Tibial artery (tissue), 4 donors: Measurements from ENCODE around the gene BMPR1B.
A peak's percentile ranks its signal among the peaks of the same experiment; 100 is the strongest.

Source experiments
- DNase-seq, 2 donors: peaks; one replicate each; pipeline ENCODE4 v3.0.0-alpha.2; 2019
- H3K27ac ChIP-seq, 2 donors: fragments of 200-600 bp; sonication (generic) in 1 of 2; 1 replicate in 1 of 2; 2 replicates in 1 of 2; pipeline ENCODE4 v1.5.1; 2018 to 2019; ENCODE audit warnings: mild to moderate bottlenecking in 1 of 2
- H3K27me3 ChIP-seq, 2 donors: fragments of 200-600 bp; sonication (generic) in 1 of 2; one replicate each; pipeline versions ENCODE4 v1.5.1 to v1.6.0; 2016 to 2019
- H3K36me3 ChIP-seq, 3 donors: fragments of 200-600 bp; sonication (generic) in 2 of 3; one replicate each; pipeline ENCODE4 v1.5.1; 2016 to 2019; ENCODE audit warnings: mild to moderate bottlenecking in 2 of 3
- H3K4me1 ChIP-seq, 4 donors: fragments of 200-600 bp; sonication (generic) in 2 of 4; 1 replicate in 3 of 4; 2 replicates in 1 of 4; pipeline ENCODE4 v1.5.1; 2016 to 2019
- H3K4me3 ChIP-seq, 2 donors: fragments of 200-600 bp; sonication (generic) in 1 of 2; 1 replicate in 1 of 2; 2 replicates in 1 of 2; pipeline ENCODE4 v1.5.1; 2018 to 2019; ENCODE audit warnings: mild to moderate bottlenecking in 2 of 2
- H3K9me3 ChIP-seq, 3 donors: fragments of 200-600 bp; sonication (generic) in 1 of 3; one replicate each; pipeline ENCODE4 v1.5.1; 2016 to 2019
- CTCF ChIP-seq, 2 experiments: fragments of 200-600 bp in 1 of 2; fragments of 450-650 bp in 1 of 2; IDR thresholded peaks; one replicate each; pipeline ENCODE4 v1.5.1; 2017 to 2019; ENCODE audit warnings: antibody characterized with exemption in 2 of 2, mild to moderate bottlenecking in 1 of 2, moderate library complexity in 1 of 2
- intact Hi-C: fragments of 100-400 bp; cut with DNase I; formaldehyde crosslinking; loops from one replicate; pipeline ENCODE4 v1.15.0; 2023; ENCODE audit warnings: low total_unique reads

BMPR1B gene

GRCh38 chr4:95190751-95191436 lies 433.1 kb downstream of the BMPR1B start:
- Histone ChIP-seq H3K27me3 (no peaks in the 10 kb centered on the region), H3K27ac (no peak overlapping the region), H3K4me3 (no peak overlapping the region), H3K36me3 (peaks cover 0 to 28% (median 13%) of the 10 kb centered on the region in 3 donors), H3K9me3 (no peaks in the 10 kb centered on the region), H3K4me1 (no peaks in the 10 kb centered on the region)
- no peak for DNase-seq
- intact Hi-C loops = no loop called here
- no peak for TF ChIP-seq CTCF (IDR thresholded peaks at IDR 0.05)

GRCh38 chr4:95191537-95191936 lies 433.8 kb downstream of the BMPR1B start:
- Histone ChIP-seq H3K27ac (no peak overlapping the region), H3K4me3 (no peak overlapping the region), H3K27me3 (no peaks in the 10 kb centered on the region), H3K36me3 (peaks cover 0 to 28% (median 17%) of the 10 kb centered on the region in 3 donors), H3K9me3 (no peaks in the 10 kb centered on the region), H3K4me1 (no peaks in the 10 kb centered on the region)
- intact Hi-C loops = no loop called here
- DNase-seq = no peak
- no peak for TF ChIP-seq CTCF (IDR thresholded peaks at IDR 0.05)

DNA sequence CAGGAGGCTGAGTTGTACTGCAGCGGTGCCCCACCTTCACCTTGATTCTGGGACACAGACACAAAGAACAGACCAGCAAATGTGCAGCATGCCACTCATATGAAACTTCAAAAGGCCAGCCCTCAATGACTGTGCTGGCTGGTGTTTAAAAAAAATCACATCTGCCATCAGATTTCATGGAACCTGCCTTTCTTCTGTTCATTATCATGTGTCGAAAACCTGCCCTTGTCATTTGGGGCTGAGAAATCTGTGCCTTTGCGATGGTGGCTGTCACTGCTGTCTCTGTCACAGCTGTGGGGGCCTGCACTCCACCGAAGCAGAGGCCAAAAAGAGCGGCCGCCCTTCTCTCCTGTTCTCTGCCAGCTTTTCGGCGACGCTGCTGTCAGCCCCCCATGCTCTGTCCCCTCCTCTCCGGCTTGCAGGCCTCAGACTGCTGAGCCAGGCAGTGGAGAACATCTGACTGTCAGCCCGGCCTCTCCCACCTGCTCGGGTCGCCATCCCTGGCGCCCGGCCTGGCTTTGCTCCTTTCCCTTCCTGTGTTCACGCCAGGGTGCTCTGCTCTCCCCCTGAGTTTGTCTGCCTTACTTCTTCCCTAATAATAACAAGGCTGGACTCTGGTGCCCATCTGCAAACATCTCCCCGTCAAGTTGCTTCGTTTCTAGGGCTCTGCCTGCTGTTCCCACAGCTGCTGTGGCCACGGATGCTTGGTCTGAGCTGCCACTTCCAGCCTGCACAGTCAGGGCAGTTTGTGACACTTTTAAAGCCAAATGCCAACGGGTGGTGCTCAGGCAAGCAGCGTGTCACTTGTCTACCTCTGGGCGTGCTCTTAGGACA lies 435.9 kb downstream of the BMPR1B start:
- Histone ChIP-seq H3K4me1 (no peaks in the 10 kb centered on the region), H3K36me3 (peaks cover 0 to 34% (median 17%) of the 10 kb centered on the region in 3 donors), H3K27me3 (no peaks in the 10 kb centered on the region), H3K27ac (no peak overlapping the region), H3K4me3 (no peak overlapping the region), H3K9me3 (no peaks in the 10 kb centered on the region)
- no peak for TF ChIP-seq CTCF (IDR thresholded peaks at IDR 0.05)
- intact Hi-C loops = no loop called here
- peak in 1 of 2 donors; percentile 50 for DNase-seq

- Histone ChIP-seq H3K27me3 (no peaks in the 10 kb centered on the region), H3K36me3 (peaks cover 7 to 64% (median 43%) of the 10 kb centered on the region in 3 donors), H3K4me1 (no peaks in the 10 kb centered on the region), H3K4me3 (no peak overlapping the region), H3K27ac (no peak overlapping the region), H3K9me3 (no peaks in the 10 kb centered on the region)
- no peak for DNase-seq
- TF ChIP-seq CTCF (IDR thresholded peaks at IDR 0.05) = no peak
- intact Hi-C loops = no loop called here
These were observed 439.6 kb downstream of the BMPR1B start for GRCh38 chr4:95197353-95197752.

DNA sequence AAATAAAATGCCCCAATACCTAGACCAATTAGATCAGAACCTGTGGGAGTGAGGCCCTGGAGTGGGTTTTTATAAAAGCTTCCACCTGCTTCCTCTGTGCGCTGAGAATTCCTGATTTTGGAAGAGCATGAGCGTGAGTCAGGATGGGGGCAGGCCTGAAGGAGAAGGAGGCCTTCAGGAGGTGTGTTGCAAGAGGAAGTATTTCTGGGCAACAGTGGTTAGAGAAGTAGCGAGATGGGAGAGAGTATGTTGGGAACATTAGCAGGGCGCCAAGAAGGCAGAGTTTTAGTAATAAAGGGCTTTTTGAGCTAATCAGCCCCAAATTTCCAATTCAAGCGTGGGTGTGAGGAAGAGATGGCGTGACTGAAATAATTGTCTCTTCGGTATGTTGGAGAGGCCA lies 441.2 kb downstream of the BMPR1B start:
- intact Hi-C loops = no loop called here
- Histone ChIP-seq H3K27ac (no peak overlapping the region), H3K4me1 (no peaks in the 10 kb centered on the region), H3K9me3 (no peaks in the 10 kb centered on the region), H3K27me3 (no peaks in the 10 kb centered on the region), H3K36me3 (peaks cover 12 to 64% (median 48%) of the 10 kb centered on the region in 3 donors), H3K4me3 (no peak overlapping the region)
- no peak for DNase-seq
- TF ChIP-seq CTCF (IDR thresholded peaks at IDR 0.05) = no peak
